ENCODE results near the gene ADGRD1. TPM values are rescaled to one million over a fixed set of nuclear protein-coding genes. Genes with fewer than 3 reads are reported as not detected.
A peak's percentile ranks its signal among the peaks of the same experiment; 100 is the strongest.
"Not testable (repeated sequence)": the region's sequence is repeated elsewhere in the genome, so short reads cannot be mapped to it uniquely, and the experiment has no call there.

ADGRD1 gene
- total RNA-seq, 1 experiment from 2014 or later = 239 TPM

GRCh38 chr12:131128556-131128955 lies 174.8 kb downstream of the ADGRD1 start:
- no peak for DNase-seq (ENCODE audit: extremely low read depth, low read depth)

- DNase-seq (ENCODE audit: extremely low read depth, low read depth) = not testable (repeated sequence)
Measured at GRCh38 chr12:131128966-131129619, 175.4 kb downstream of the ADGRD1 start.

GRCh38 chr12:131129839-131130238 lies 176.1 kb downstream of the ADGRD1 start:
- DNase-seq (ENCODE audit: extremely low read depth, low read depth) = peak; percentile 45

GRCh38 chr12:131130311-131130911 lies 176.7 kb downstream of the ADGRD1 start:
- DNase-seq (ENCODE audit: extremely low read depth, low read depth) = no peak

GRCh38 chr12:131131077-131131807 lies 177.5 kb downstream of the ADGRD1 start:
- no peak for DNase-seq (ENCODE audit: extremely low read depth, low read depth)

- no peak for DNase-seq (ENCODE audit: extremely low read depth, low read depth)
Measured at GRCh38 chr12:131131808-131132117, 178.1 kb downstream of the ADGRD1 start.

- peak; percentile 70 for DNase-seq (ENCODE audit: extremely low read depth, low read depth)
Measured at GRCh38 chr12:131132118-131132892, 178.6 kb downstream of the ADGRD1 start.

- no peak for DNase-seq (ENCODE audit: extremely low read depth, low read depth)
Measured at GRCh38 chr12:131133015-131133905, 179.6 kb downstream of the ADGRD1 start.

- DNase-seq (ENCODE audit: extremely low read depth, low read depth) = no peak
Measured at GRCh38 chr12:131133994-131134393, 180.3 kb downstream of the ADGRD1 start.

GRCh38 chr12:131134523-131135310 lies 181.0 kb downstream of the ADGRD1 start:
- no peak for DNase-seq (ENCODE audit: extremely low read depth, low read depth)

- no peak for DNase-seq (ENCODE audit: extremely low read depth, low read depth)
Measured at GRCh38 chr12:131135311-131135785, 181.6 kb downstream of the ADGRD1 start.

GRCh38 chr12:131135786-131136538 lies 182.3 kb downstream of the ADGRD1 start:
- no peak for DNase-seq (ENCODE audit: extremely low read depth, low read depth)

- DNase-seq (ENCODE audit: extremely low read depth, low read depth) = no peak
Measured at GRCh38 chr12:131136539-131136872, 182.8 kb downstream of the ADGRD1 start.

GRCh38 chr12:131137009-131137835 lies 183.5 kb downstream of the ADGRD1 start:
- DNase-seq (ENCODE audit: extremely low read depth, low read depth) = no peak

GRCh38 chr12:131137836-131138637 lies 184.3 kb downstream of the ADGRD1 start:
- DNase-seq (ENCODE audit: extremely low read depth, low read depth) = no peak

GRCh38 chr12:131138638-131139362 lies 185.1 kb downstream of the ADGRD1 start:
- DNase-seq (ENCODE audit: extremely low read depth, low read depth) = no peak

Data from NCI-H460 (cell line).